ENCODE measurements around the gene KRTAP5-10.
A peak's percentile ranks its signal among the peaks of the same experiment; 100 is the strongest.
"Not testable (repeated sequence)": the region's sequence is repeated elsewhere in the genome, so short reads cannot be mapped to it uniquely, and the experiment has no call there.

The KRTAP5-10 gene

DNA sequence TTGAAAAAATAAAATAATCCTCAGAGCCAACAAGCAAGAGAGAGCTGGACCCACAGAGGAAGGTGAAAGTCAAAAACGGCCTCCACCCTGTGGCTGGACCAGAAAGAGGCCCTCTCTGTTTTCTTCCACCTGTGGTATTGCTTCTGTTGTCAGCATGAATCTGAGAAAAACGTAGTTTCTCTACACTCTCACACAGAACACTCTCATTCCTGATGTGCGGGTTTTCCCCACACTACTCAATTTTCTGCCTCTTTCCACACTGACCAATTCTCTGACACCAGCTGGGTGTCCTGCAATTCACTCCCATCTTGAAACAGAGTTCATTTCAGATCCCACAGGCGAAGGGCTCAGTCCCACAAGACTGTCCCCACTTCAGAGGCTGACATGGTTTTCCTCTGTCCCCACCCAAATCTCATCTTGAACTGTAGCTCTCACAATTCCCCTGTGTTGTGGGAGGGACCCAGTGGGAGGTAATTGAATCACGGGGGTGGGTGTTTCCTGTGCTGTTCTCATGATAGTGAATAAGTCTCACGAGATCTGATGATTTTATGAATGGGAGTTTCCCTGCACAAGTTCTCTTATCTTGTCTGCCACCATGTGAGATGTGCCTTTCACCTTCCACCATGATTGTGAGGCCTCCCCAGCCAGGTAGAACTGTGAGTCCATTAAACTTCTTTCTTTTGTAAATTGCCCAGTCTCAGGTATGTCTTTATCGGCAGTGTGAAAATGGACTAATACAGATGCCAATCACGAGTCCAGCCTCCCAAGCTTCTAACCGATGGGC is 24.6 kb upstream of the KRTAP5-10 start:
- DNase-seq; intact Hi-C loops (cut with DNase I): not testable (repeated sequence)

DNA sequence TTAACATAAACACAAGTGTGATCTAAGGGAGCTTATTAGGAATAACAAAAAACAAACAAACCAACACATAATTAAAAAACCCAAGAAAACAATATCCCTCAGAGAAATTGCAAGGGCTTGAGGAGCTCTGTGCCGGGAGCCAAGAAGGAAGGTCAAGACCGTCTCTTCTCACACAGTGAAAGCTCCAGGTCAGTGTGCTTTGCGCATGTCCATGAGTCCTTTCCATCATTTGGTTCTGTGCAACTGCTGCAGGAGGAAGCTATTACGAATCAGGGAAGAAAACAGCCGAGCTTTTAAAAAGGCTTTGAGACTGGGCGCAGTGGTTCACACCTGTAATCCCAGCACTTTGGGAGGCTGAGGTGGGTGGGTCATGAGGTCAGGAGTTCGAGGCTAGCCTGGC is 23.0 kb upstream of the KRTAP5-10 start:
- intact Hi-C loops (cut with DNase I): no loop called here
- DNase-seq: no peak

- DNase-seq: no peak
- intact Hi-C loops (cut with DNase I): no loop called here
These were observed 22.2 kb upstream of the KRTAP5-10 start for GRCh38 chr11:71542879-71543777.

DNA sequence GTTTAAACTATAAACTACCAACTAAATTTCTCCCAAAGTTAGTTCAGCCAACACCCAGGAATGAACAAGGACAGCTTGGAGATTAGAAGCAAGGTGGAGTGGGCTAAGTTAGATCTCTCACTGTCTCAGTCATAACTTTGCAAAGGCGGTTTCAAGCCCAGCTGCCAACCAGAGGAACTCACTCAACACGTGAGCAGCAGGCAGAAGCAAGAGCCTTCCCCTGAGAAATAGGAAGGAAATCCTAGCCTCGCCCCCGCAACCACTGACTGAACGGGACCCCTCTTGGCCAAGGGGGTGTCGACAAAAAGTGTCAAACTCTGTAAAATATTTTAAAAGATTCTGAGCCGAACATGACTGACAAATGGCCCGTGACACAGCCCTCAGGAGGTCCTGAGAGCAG is 21.5 kb upstream of the KRTAP5-10 start:
- no peak for DNase-seq
- intact Hi-C loops (cut with DNase I): no loop called here

DNA sequence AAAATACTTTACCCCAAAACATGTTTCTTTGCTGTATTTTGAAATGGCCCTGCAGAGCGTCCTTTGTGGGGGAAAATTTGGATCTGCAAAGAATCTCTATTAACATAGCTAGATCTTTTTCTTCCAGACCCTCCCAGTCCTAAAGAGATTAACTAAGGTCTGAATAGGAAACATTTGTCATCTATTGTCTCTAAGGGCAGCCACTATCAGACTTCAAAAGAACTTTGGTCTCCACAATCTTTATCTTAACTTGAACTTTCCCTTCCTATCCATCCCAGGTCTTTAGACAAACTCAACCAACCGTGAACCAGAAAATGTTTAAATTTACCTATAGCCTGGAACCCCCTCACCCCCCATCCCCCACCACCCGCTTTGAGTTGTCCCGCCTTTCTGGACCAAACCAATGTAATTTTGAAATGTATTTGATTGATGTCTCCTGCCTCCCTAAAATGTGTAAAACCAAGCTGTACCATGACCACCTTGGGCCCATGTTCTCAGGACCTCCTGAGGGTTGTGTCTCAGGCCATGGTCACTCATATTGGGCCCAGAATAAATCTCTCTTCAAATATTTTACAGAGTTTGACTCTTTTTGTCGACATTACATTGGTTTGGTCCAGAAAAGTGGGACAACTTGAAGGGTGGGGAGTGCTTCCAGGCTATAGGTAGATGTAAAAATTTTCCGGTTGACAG is 20.7 kb upstream of the KRTAP5-10 start:
- no peak for DNase-seq
- intact Hi-C loops (cut with DNase I): no loop called here

- intact Hi-C loops (cut with DNase I): no loop called here
- DNase-seq: no peak
These were observed 19.9 kb upstream of the KRTAP5-10 start for GRCh38 chr11:71545405-71545966.

GRCh38 chr11:71548120-71548519 is 17.2 kb upstream of the KRTAP5-10 start, which contains the start of gene KRTAP5-9:
KRTAP5-9 (plus strand) TSS chr11:71548420; CDS start chr11:71548658, 238 bp downstream.
- intact Hi-C loops (cut with DNase I): no loop called here
- DNase-seq: no peak

DNA sequence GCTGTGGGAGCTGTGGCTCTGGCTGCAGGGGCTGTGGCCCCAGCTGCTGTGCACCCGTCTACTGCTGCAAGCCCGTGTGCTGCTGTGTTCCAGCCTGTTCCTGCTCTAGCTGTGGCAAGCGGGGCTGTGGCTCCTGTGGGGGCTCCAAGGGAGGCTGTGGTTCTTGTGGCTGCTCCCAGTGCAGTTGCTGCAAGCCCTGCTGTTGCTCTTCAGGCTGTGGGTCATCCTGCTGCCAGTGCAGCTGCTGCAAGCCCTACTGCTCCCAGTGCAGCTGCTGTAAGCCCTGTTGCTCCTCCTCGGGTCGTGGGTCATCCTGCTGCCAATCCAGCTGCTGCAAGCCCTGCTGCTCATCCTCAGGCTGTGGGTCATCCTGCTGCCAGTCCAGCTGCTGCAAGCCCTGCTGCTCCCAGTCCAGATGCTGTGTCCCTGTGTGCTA is 16.6 kb upstream of the KRTAP5-10 start:
- intact Hi-C loops (cut with DNase I): no loop called here
- DNase-seq: no peak

GRCh38 chr11:71551711-71552110 is 13.7 kb upstream of the KRTAP5-10 start:
- DNase-seq: no peak
- intact Hi-C loops (cut with DNase I): no loop called here

GRCh38 chr11:71554996-71555395 is 10.4 kb upstream of the KRTAP5-10 start:
- no peak for DNase-seq
- intact Hi-C loops (cut with DNase I): no loop called here

GRCh38 chr11:71555508-71555907 is 9.9 kb upstream of the KRTAP5-10 start:
- DNase-seq: no peak
- intact Hi-C loops (cut with DNase I): no loop called here

GRCh38 chr11:71556018-71556417 is 9.3 kb upstream of the KRTAP5-10 start:
- DNase-seq: no peak
- intact Hi-C loops (cut with DNase I): no loop called here

DNA sequence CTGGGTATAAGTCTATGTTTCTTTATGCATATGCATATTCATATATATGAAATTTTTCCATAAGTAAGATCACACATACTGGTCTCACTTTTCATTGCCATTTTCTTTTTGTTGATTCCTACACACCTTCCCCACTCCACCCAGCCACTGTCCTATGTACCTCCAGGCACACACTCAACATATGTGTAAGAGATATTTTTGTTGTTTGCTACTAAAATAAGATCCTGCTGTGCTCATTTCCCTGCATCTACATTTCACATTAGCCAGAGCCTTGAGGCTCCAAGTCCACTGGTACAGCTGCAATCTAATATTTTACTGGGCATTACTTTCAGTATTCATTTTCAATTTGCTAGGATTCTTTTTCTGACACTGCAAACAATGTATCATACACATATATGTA is 8.1 kb upstream of the KRTAP5-10 start:
- intact Hi-C loops (cut with DNase I): no loop called here
- DNase-seq: no peak

DNA sequence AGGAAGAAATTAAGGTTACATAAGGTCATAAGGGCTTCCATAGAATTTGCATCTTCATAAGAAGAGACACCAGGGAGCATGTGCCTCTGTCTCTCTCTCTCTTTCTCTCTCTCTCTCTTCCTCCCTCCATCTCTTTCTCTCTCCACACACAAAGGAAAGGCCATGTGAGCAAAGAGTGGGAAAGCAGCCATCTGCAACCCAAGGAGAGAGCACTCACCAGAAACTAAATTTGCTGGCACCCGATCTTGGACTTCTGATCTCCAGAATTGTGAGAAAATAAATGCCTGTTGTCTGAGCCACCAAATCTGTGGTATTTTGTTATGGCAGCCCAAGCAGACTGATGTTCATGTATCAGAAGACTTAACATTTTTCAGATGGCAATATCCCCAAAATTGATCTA is 6.4 kb upstream of the KRTAP5-10 start:
- intact Hi-C loops (cut with DNase I): no loop called here
- DNase-seq: no peak

DNA sequence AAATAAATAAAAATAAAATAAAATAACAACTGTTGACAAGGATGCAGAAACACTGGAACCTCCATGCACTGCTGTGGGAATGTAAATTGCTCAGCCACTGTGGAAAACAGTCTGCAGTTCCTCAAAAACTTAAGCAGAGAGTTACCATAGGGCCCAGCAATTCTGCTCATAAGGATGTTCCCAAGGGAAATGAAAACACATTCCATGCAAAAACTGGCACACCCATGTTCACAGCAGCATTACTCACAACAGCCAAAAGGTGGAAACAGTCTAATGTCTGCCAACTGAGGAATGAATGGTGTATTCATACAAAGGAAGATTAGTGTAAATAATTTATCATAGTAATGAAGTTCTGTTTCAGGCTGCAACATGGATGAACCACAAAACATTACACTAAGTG is 3.2 kb upstream of the KRTAP5-10 start:
- intact Hi-C loops (cut with DNase I): no loop called here
- no peak for DNase-seq

DNA sequence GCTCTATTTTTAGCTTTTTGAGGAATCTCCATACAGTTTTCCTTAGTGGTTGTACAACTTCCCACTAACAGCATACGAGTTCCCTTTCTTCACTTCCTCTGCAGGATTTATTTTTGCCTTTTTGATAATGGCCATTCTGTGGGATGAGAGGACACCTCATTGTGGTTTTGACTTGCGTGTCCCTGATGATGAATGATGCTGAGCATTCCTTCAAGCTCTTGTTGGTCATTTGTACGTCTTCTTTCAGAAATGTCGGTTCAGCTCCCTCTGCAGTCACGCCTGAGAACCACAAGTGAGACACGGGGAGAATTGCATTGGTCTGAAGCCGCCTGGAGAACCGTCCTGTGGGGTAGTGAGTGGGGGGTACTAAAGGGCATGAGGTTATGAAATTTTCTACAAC is 2.0 kb upstream of the KRTAP5-10 start:
- peak in 1 of 10 donors; percentile 21 for DNase-seq
- intact Hi-C loops (cut with DNase I): no loop called here

GRCh38 chr11:71564430-71564829 is 933 bp upstream of the KRTAP5-10 start:
- intact Hi-C loops (cut with DNase I): no loop called here
- DNase-seq: no peak

DNA sequence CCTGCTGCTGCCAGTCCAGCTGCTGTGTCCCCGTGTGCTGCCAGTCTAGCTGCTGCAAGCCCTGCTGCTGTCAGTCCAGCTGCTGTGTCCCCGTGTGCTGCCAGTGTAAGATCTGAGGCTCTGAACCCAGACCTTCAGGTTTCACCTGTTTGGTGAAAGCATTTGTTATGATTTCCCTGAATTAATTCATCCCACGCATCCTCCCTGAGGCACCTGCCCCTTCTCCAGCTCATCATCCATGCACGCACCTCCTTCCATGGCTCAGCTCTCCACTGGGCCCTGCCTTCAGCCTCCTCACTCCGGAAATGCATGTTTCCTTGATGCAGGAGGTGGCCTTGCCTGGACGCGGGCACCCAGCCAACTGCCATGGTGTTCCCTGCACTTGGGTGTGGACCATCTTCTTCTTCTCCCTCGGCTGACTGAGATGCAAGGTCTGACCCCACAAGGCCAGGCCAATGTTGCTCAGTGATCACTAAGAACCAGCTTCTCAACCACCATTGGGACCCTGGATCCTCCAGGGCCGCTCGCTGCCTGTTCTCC is 788 bp downstream of the KRTAP5-10 start:
- intact Hi-C loops (cut with DNase I): no loop called here
- DNase-seq: no peak

- intact Hi-C loops (cut with DNase I); DNase-seq: not testable (repeated sequence)
These were observed 1.6 kb downstream of the KRTAP5-10 start for GRCh38 chr11:71566626-71567599.
